Prostate gland (tissue), 2 donors: Measurements from ENCODE around the gene TAPT1. TPM values are rescaled to one million over a fixed set of nuclear protein-coding genes. Genes with fewer than 3 reads are reported as not detected.
"Not testable (repeated sequence)": the region's sequence is repeated elsewhere in the genome, so short reads cannot be mapped to it uniquely, and the experiment has no call there.

ENCODE experiments used
- DNase-seq: peaks from one replicate; pipeline ENCODE4 v3.0.0-alpha.2; 2019; ENCODE audit warnings: low spot score
- H3K27ac ChIP-seq, 2 donors: fragments of 200-600 bp; sonication (generic); 2 replicates each; pipeline ENCODE4 v1.5.1; 2017 to 2019
- H3K27me3 ChIP-seq: fragments of 200-600 bp; sonication (generic); replicated peaks from 2 replicates; pipeline ENCODE4 v1.5.1; 2019; ENCODE audit not compliant: insufficient read depth
- H3K36me3 ChIP-seq, 2 donors: fragments of 200-600 bp; sonication (generic); 1 replicate in 1 of 2; 2 replicates in 1 of 2; pipeline versions ENCODE4 v1.5.1 to v1.8.1; 2017 to 2019
- H3K4me1 ChIP-seq: fragments of 200-600 bp; sonication (generic); replicated peaks from 2 replicates; pipeline ENCODE4 v1.5.1; 2019
- H3K4me3 ChIP-seq, 2 donors: fragments of 200-600 bp; sonication (generic); 2 replicates each; pipeline ENCODE4 v1.5.1; 2017 to 2019
- H3K9me3 ChIP-seq: fragments of 200-600 bp; sonication (generic); 2 replicates; pipeline ENCODE4 v1.5.1; 2017
- POLR2A ChIP-seq: fragments of 450-650 bp; IDR thresholded peaks from one replicate; pipeline ENCODE4 v1.6.1; 2016; ENCODE audit warnings: antibody characterized with exemption, mild to moderate bottlenecking
- POLR2AphosphoS5 ChIP-seq: sonication (generic); formaldehyde crosslinking; IDR thresholded peaks from one replicate; pipeline ENCODE4 v1.6.1; 2017; ENCODE audit warnings: antibody characterized with exemption
- WGBS: methylation state at CpG from one replicate; pipeline ENCODE4 v1.1.5; 2018; 5-methylcytosine and 5-hydroxymethylcytosine counted together
- intact Hi-C: fragments of 100-400 bp; cut with DNase I; formaldehyde crosslinking; loops from one replicate; pipeline ENCODE4 v1.14.2; 2022
- total RNA-seq, 2 donors: library from RNA; depleted of rRNA; stranded (reverse); fragments of >200 nt; gene quantifications; one replicate each; pipeline ENCODE4 v1.1.0, GENCODE V29; 2016
- TF ChIP-seq, protein P1 (sequence below), 4 experiments: fragments of 200-600 bp in 2 of 4; fragments of 450-650 bp in 2 of 4; sonication (generic) in 2 of 4; IDR thresholded peaks; 1 replicate in 3 of 4; 2 replicates in 1 of 4; pipeline ENCODE4 v1.5.1; 2016 to 2019; ENCODE audit warnings: antibody characterized with exemption in 4 of 4, mild to moderate bottlenecking in 2 of 4, moderate library complexity in 2 of 4

The TAPT1 gene
- total RNA-seq, 2 donors from 2014 or later, result 16.2 to 48.6 TPM

DNA sequence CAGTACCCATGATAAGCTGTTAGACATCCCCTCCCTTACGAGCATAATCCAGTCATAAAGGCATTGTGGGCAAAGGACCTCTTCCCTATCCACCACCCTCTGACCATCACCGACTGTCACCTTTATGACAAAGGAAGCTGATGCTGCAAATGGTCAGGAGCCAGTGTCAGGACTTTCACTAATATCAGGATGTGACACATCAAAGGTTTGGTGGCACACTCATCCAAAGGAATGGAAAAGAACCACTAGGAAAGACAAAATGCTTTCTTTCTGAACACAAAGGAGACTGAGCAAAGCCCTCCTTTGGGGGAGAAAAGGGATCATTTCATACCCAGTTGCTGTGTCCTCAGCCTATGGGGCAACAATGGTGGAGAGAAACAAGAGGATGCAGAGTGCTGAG is 75.6 kb downstream of the TAPT1 start:
- no peaks in the 10 kb centered on the region for H3K36me3 ChIP-seq
- no peaks in the 10 kb centered on the region for H3K9me3 ChIP-seq
- intact Hi-C loops, result no loop called here
- no peaks in the 10 kb centered on the region for H3K4me1 ChIP-seq
- DNase-seq, result no peak
- H3K27me3 ChIP-seq, result no peaks in the 10 kb centered on the region
- no peak for TF ChIP-seq POLR2AphosphoS5
- WGBS, result 90% methylated on average over 2 of the region's 2 CpGs
- no peak overlapping the region for H3K4me3 ChIP-seq
- no peak overlapping the region for H3K27ac ChIP-seq

DNA sequence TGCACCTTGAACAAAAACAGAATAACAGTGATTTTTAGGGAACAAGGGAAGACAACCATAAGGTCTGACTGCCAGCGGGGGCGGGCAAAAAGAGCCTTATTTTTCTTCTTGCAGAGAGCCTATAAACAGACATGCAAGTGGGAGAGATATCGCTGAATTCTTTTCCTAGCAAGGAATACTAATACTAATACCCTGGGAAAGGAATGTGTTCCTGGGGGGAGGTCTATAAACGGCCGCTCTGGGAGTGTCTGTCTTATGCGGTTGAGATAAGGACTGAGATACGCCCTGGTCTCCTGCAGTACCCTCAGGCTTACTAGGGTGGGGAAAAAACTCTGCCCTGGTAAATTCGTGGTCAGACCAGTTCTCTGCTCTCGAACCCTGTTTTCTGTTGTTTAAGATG is 81.4 kb downstream of the TAPT1 start:
- DNase-seq, H3K4me3 ChIP-seq, H3K36me3 ChIP-seq, H3K4me1 ChIP-seq, H3K9me3 ChIP-seq, H3K27me3 ChIP-seq, intact Hi-C loops, H3K27ac ChIP-seq: not testable (repeated sequence)
- 92% methylated on average over 9 of the region's 9 CpGs for WGBS

DNA sequence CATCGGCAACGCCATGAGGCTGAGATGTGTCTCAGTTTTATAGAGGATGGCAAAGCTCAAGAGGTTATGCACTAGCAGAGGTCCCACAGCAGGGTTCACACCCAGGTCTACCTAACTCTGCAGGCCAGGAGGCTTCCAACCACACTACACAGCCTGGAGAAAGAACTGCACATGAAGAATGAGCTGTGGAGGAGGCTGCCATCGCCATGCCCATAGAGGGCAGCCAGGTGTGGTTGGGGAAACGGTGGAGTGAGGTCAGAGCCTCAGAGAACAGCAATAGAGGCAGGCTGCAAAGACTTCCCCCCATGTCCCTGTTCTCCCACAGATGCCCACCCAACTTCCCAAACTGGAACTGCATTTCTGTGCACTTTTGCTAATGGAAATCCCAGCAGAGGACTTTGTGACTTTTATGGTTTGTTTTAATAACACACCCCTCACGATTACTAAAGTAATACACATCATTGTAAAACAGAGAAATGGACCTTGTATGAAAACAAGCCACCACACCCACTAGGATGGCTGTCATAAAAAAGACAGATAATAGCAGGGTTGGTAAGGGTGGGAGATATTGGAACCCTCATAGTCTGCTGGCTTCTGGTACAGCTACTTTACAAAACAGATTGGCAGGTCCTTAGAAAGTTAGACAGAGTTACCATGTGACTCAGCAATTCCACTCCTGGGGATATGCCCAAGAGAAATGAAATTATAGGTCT is 83.5 kb downstream of the TAPT1 start:
- intact Hi-C loops, result no loop called here
- Histone ChIP-seq H3K4me3 (no peak overlapping the region), H3K4me1 (no peaks in the 10 kb centered on the region), H3K27ac (no peak overlapping the region), H3K9me3 (no peaks in the 10 kb centered on the region), H3K36me3 (no peaks in the 10 kb centered on the region), H3K27me3 (no peaks in the 10 kb centered on the region)
- TF ChIP-seq POLR2AphosphoS5 (no peak), POLR2A (no peak)
- TF ChIP-seq, protein P1, sequence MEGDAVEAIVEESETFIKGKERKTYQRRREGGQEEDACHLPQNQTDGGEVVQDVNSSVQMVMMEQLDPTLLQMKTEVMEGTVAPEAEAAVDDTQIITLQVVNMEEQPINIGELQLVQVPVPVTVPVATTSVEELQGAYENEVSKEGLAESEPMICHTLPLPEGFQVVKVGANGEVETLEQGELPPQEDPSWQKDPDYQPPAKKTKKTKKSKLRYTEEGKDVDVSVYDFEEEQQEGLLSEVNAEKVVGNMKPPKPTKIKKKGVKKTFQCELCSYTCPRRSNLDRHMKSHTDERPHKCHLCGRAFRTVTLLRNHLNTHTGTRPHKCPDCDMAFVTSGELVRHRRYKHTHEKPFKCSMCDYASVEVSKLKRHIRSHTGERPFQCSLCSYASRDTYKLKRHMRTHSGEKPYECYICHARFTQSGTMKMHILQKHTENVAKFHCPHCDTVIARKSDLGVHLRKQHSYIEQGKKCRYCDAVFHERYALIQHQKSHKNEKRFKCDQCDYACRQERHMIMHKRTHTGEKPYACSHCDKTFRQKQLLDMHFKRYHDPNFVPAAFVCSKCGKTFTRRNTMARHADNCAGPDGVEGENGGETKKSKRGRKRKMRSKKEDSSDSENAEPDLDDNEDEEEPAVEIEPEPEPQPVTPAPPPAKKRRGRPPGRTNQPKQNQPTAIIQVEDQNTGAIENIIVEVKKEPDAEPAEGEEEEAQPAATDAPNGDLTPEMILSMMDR (IDR thresholded peaks at IDR 0.05), result no peak
- 71% methylated on average over 5 of the region's 5 CpGs for WGBS
- DNase-seq, result no peak

DNA sequence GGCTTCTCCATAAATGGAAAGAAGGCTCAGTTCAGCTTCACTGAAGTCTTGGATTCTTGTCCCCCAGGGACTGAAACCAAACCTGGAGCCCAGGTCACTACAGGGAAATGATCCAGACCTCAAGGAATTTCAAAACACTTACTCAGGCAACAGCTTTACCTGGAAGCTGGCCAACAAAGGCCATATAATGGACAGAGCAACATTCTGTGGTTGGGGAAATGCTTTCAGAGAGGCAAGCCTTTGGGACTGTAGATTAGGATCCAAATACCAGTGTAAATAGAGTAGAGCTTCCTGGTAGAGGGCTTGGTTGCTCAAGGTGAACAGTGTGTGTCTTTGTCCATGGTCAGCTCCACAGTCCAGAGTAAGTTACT is 85.4 kb downstream of the TAPT1 start:
- Histone ChIP-seq H3K4me1 (no peaks in the 10 kb centered on the region), H3K36me3 (no peaks in the 10 kb centered on the region), H3K27me3 (no peaks in the 10 kb centered on the region), H3K27ac (no peak overlapping the region), H3K4me3 (no peak overlapping the region), H3K9me3 (no peaks in the 10 kb centered on the region)
- TF ChIP-seq, protein P1 (IDR thresholded peaks at IDR 0.05), result no peak
- TF ChIP-seq POLR2A (no peak), POLR2AphosphoS5 (peak; percentile 24)
- DNase-seq, result no peak
- intact Hi-C loops, result no loop called here

DNA sequence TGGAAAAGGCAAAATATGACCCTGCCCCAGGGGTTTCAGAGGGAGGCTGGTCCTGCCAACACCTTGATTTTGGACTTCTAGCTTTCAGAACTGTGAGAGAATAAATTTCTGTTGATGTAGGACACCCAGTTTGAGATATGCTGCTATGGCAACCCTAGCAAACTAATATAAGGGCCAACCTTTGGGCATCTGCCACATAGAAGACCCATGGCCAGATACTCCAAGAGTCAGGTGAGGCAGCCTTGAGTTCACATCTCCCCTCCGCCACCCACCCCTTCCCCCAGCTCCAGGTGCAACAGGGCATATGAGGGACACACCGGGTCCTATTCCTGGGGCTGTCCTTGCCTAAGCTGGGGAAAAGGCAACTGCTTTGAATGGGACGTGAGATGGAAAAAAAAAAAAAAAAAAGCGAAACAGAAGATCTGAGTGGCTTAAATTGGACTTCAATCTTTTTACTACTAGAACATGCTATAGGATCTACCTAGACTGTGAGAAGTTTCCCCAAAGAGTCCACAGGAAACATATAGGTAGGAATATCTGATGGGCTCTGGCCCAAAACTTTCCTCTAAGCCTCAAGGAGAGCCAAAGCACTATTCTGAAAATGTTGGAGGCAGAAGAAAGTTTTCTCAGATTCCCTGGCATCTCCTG is 85.9 kb downstream of the TAPT1 start:
- H3K4me1 ChIP-seq, result no peaks in the 10 kb centered on the region
- H3K4me3 ChIP-seq, result no peak overlapping the region
- no peak overlapping the region for H3K27ac ChIP-seq
- no peaks in the 10 kb centered on the region for H3K27me3 ChIP-seq
- H3K9me3 ChIP-seq, result no peaks in the 10 kb centered on the region
- intact Hi-C loops, result no loop called here
- H3K36me3 ChIP-seq, result no peaks in the 10 kb centered on the region
- no peak for DNase-seq
- TF ChIP-seq, protein P1 (IDR thresholded peaks at IDR 0.05), result no peak
- TF ChIP-seq POLR2A (no peak), POLR2AphosphoS5 (no peak)
- WGBS, result 83% methylated on average over 4 of the region's 4 CpGs
